ENCODE data around the gene ZP4.

The ZP4 gene

GRCh38 chr1:237879195-237879594 is 11.5 kb downstream of the ZP4 start:
- no peak overlapping the region for H3K27ac ChIP-seq

GRCh38 chr1:237878406-237878805 is 12.3 kb downstream of the ZP4 start:
- TF ChIP-seq CTCF (conservative IDR thresholded peaks at IDR 0.05) (no peak), ZFX (IDR thresholded peaks at IDR 0.05) (no peak)
- no peak overlapping the region for H3K27ac ChIP-seq

More at GRCh38 chr1:237879195-237879594, 11.5 kb downstream of the ZP4 start:
- TF ChIP-seq CTCF (conservative IDR thresholded peaks at IDR 0.05) (no peak), ZFX (IDR thresholded peaks at IDR 0.05) (no peak)

- no peak overlapping the region for H3K27ac ChIP-seq
- no peak for TF ChIP-seq CTCF (conservative IDR thresholded peaks at IDR 0.05)
- no peak for TF ChIP-seq ZFX (IDR thresholded peaks at IDR 0.05)
These were observed 13.1 kb downstream of the ZP4 start for GRCh38 chr1:237877631-237878030.

- TF ChIP-seq ZFX (IDR thresholded peaks at IDR 0.05): no peak
- TF ChIP-seq CTCF (conservative IDR thresholded peaks at IDR 0.05): no peak
- no peak overlapping the region for H3K27ac ChIP-seq
These were observed 15.4 kb downstream of the ZP4 start for GRCh38 chr1:237875291-237875690.

- TF ChIP-seq CTCF (conservative IDR thresholded peaks at IDR 0.05) (no peak), ZFX (IDR thresholded peaks at IDR 0.05) (no peak)
- H3K27ac ChIP-seq: no peak overlapping the region
These were observed 17.1 kb downstream of the ZP4 start for GRCh38 chr1:237873487-237874211.

GRCh38 chr1:237868817-237869600 is 21.7 kb downstream of the ZP4 start:
- TF ChIP-seq ZFX (IDR thresholded peaks at IDR 0.05) (no peak), CTCF (conservative IDR thresholded peaks at IDR 0.05) (no peak)
- no peak overlapping the region for H3K27ac ChIP-seq

GRCh38 chr1:237867380-237867888 is 23.3 kb downstream of the ZP4 start:
- TF ChIP-seq CTCF (conservative IDR thresholded peaks at IDR 0.05) (no peak), ZFX (IDR thresholded peaks at IDR 0.05) (no peak)

More at GRCh38 chr1:237867380-237867888, 23.3 kb downstream of the ZP4 start:
- no peak overlapping the region for H3K27ac ChIP-seq

Measured in C4-2B (cell line).